HepG2 (cell line): ENCODE data around the gene TLN1. TPM values are rescaled to one million over a fixed set of nuclear protein-coding genes. Genes with fewer than 3 reads are reported as not detected.
A peak's percentile ranks its signal among the peaks of the same experiment; 100 is the strongest.

ENCODE experiments used
- ATAC-seq: fragments of 200-7000 bp; cut with Tn5 transposase; 3 replicates; pipeline ENCODE4 v1.9.1; 2020; ENCODE audit warnings: mild to moderate bottlenecking, moderate library complexity
- BruUV-seq: library from RNA; stranded (reverse); fragments of 400-500 nt; replicated peaks from 2 replicates; lab custom pipeline; 2021; lab: Mats Ljungman, UMichigan
- CTCF ChIA-PET: fragments of 300-600 bp; formaldehyde crosslinking; extraction: SDS; loops from one replicate; lab custom pipeline; 2021; ENCODE audit warnings: low total read pairs, inconsistent platforms, low intra/inter-chr PET ratio; lab: Yijun Ruan, JAX
- POLR2A ChIA-PET: fragments of 350-600 bp; sonication (Branson Sonifier 250); formaldehyde crosslinking; loops from one replicate; lab custom pipeline; 2020; ENCODE audit warnings: antibody characterized with exemption, inconsistent platforms; lab: Yijun Ruan, JAX
- DNase-seq: peaks from one replicate; pipeline ENCODE4 v3.0.0-alpha.2; 2015; ENCODE audit warnings: low spot score
- FAIRE-seq: peaks from 3 replicates; lab custom pipeline; 2011; peaks lifted over from hg19 to GRCh38; lab: Jason Lieb, UNC
- H2AFZ ChIP-seq: one replicate; pipeline ENCODE4 v1.6.1; 2011; ENCODE audit warnings: low read length, inconsistent platforms
- H3K27ac ChIP-seq: fragments of 300-600 bp; 3 replicates; pipeline ENCODE4 v1.8.0; 2011; ENCODE audit warnings: mixed run types, mild to moderate bottlenecking, mixed read lengths, low read length, inconsistent platforms; ENCODE audit not compliant: insufficient read depth; ENCODE audit errors: extremely low read length
- H3K27me3 ChIP-seq, 2 experiments: fragments of 200-600 bp in 1 of 2; 2 replicates in 1 of 2; 3 replicates in 1 of 2; pipeline versions ENCODE4 v1.6.0 to v1.8.0; 2011; ENCODE audit warnings: low read length in 2 of 2, mild to moderate bottlenecking in 2 of 2, moderate library complexity in 2 of 2, inconsistent platforms in 1 of 2; ENCODE audit not compliant: insufficient read depth in 2 of 2, control insufficient read depth in 1 of 2
- H3K36me3 ChIP-seq, 2 experiments: fragments of 200-600 bp in 1 of 2; replicated peaks in 1 of 2; 2 replicates in 1 of 2; 3 replicates in 1 of 2; pipeline versions ENCODE4 v1.5.1 to v1.8.0; 2011; ENCODE audit warnings: low read length in 2 of 2, inconsistent platforms in 1 of 2; ENCODE audit not compliant: insufficient read depth in 2 of 2, control insufficient read depth in 1 of 2
- H3K4me1 ChIP-seq: 2 replicates; pipeline ENCODE4 v1.5.1; 2012; ENCODE audit warnings: low read length, inconsistent platforms; ENCODE audit not compliant: insufficient read depth
- H3K4me2 ChIP-seq: 2 replicates; pipeline ENCODE4 v1.6.0; 2011; ENCODE audit warnings: low read depth, low read length, inconsistent platforms
- H3K4me3 ChIP-seq, 3 experiments: fragments of 200-600 bp in 1 of 3; sonication (generic), shearing (Covaris generic) in 1 of 3; replicated peaks in 1 of 3; 2 replicates each; pipeline ENCODE4 v1.5.1; 2011 to 2016; ENCODE audit warnings: low read length in 3 of 3, inconsistent platforms in 2 of 3, low read depth in 2 of 3, mild to moderate bottlenecking in 2 of 3, control low read depth in 1 of 3, mixed read lengths in 1 of 3; ENCODE audit not compliant: insufficient read depth in 1 of 3
- H3K79me2 ChIP-seq: one replicate; pipeline ENCODE4 v1.6.1; 2011; ENCODE audit warnings: low read length, inconsistent platforms; ENCODE audit not compliant: insufficient read depth
- H3K9ac ChIP-seq: 2 replicates; pipeline ENCODE4 v1.6.0; 2011; ENCODE audit warnings: mild to moderate bottlenecking, low read depth, low read length, inconsistent platforms; ENCODE audit not compliant: insufficient read depth
- H3K9me3 ChIP-seq: 2 replicates; pipeline ENCODE4 v1.5.1; 2012; ENCODE audit warnings: mild to moderate bottlenecking, low read length
- H4K20me1 ChIP-seq: 2 replicates; pipeline ENCODE4 v1.6.0; 2011; ENCODE audit warnings: inconsistent platforms, mild to moderate bottlenecking, low read length, moderate library complexity; ENCODE audit not compliant: insufficient read depth
- FOSL2 ChIP-seq: sonication (generic); formaldehyde crosslinking; IDR thresholded peaks from 2 replicates; pipeline ENCODE4 v1.4.0; 2020; ENCODE audit warnings: missing genetic modification reagents
- NR2F1 ChIP-seq, 2 experiments: fragments of 450-650 bp in 1 of 2; formaldehyde crosslinking in 1 of 2; IDR thresholded peaks; 2 replicates each; pipeline versions ENCODE4 v1.5.0 to v1.6.1; 2016 to 2020; ENCODE audit warnings: mild to moderate bottlenecking in 1 of 2, missing compliant biosample characterization in 1 of 2, missing genetic modification reagents in 1 of 2, moderate library complexity in 1 of 2
- NR2F6 ChIP-seq, 2 experiments: IDR thresholded peaks; 2 replicates each; pipeline ENCODE4 v1.6.1; 2016; ENCODE audit warnings: antibody characterized with exemption in 1 of 2, mild to moderate bottlenecking in 1 of 2
- WGBS: methylation state at CpG from one replicate; pipeline ENCODE4 v1.1.6; 2017; ENCODE audit warnings: low lambda C conversion rate; 5-methylcytosine and 5-hydroxymethylcytosine counted together
- in situ Hi-C: cut with HindIII; loops from 2 replicates; pipeline ENCODE4 v1.10.0; 2017; ENCODE audit warnings: low pct_unique_long_range_greater_than_20kb; ENCODE audit not compliant: extremely low pct_ligation_motif_present
- intact Hi-C: fragments of 100-400 bp; cut with micrococcal nuclease; formaldehyde crosslinking; loops from one replicate; pipeline ENCODE4 v1.10.0; 2022; ENCODE audit not compliant: unreplicated experiment
- polyA plus RNA-seq, 8 experiments: library from polyadenylated mRNA; depleted of rRNA in 3 of 8; stranded (reverse) in 7 of 8; unstranded in 1 of 8; fragments of >200 nt; fragmentation: Illumina TruSeq in 4 of 8; extraction: Trizol in 4 of 8; gene quantifications; 2 replicates each; pipeline versions ENCODE4 v1.2.1 to v1.2.3, GENCODE V29; 2011 to 2016; ENCODE audit warnings: low read depth in 4 of 8, missing spikeins in 1 of 8, mixed read lengths in 1 of 8; ENCODE audit not compliant: insufficient read depth in 1 of 8
- total RNA-seq, 5 experiments: library from RNA; depleted of rRNA; stranded (reverse); fragments of >200 nt; fragmentation: Illumina TruSeq; extraction: Trizol; gene quantifications; 2 replicates each; pipeline ENCODE4 v1.2.3, GENCODE V29; 2016; ENCODE audit warnings: low read depth in 1 of 5
- TF ChIP-seq, protein P1 (sequence below): IDR thresholded peaks from 2 replicates; pipeline ENCODE4 v1.6.1; 2012; ENCODE audit warnings: low read length, improper control_type of control experiment

TLN1 gene
- total and polyA plus RNA-seq, 2 of the 13 experiments (the other 11 are each of a cell fraction or from before 2014, with no cell fraction given): 35.2 to 51.8 TPM

DNA sequence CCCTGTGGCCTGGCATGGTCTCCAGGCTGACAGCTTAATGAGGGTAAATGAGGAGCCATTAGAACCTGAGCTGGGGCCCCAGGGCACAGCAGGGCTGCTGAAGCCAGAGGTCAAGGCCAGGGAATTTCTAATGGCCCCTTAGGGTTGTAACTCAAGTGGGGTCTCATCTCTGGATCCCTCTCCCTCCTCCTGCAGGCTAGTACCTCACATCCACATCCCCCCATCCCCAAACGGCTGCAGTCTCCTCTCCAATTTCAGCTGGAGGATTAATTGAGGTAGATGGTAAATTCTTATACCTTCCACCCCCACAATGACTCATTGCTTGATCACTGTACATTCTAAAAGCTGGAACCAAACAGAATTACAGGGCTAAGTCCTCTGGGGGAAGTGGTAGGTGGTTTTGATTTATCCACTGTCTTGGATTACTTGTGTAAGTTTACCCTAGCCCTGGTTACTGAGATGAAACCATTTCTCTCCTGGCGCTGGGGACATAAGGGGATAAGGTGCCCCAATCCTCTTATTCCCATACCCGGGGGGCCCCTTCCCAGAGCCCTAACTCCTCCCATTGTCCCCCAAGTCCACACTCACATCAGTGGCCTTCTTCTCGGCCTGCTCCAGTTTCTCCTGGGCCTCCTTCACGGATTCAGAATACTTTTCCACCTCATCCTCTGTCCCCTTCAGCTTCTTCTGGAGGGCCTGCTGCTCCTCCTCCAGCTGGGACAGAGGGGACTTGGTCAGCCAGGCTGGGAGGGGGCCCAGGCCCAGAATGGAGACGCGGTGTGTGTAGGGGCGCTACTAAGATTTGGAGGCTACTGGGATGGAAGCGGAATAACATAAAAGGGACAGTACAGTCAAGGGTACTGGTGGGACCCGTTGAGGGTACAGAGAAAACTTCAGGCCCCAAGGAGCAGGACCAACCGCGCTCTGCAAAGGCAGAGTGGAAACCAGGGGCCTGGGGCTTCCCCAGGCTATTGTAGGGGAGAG, 43.1 kb downstream of the TLN1 start:
- Histone ChIP-seq H3K79me2 (no peaks in the 10 kb centered on the region), H2AFZ (no peak overlapping the region), H3K4me2 (peak overlapping the region; percentile 45), H3K9me3 (no peaks in the 10 kb centered on the region), H4K20me1 (no peaks in the 10 kb centered on the region), H3K9ac (no peak overlapping the region), H3K4me3 (peak overlapping the region in 1 of 3 experiments; percentile 23; a peak in 1 of 6 replicates), H3K27ac (no peak overlapping the region), H3K27me3 (no peaks in the 10 kb centered on the region), H3K4me1 (peaks cover 63% of the 10 kb centered on the region), H3K36me3 (no peaks in the 10 kb centered on the region)
- BruUV-seq: no TSS peak
- ChIA-PET POLR2A (interaction anchor here (1.1 to 6.1 kb wide), 5 partner anchors 8 to 43 kb away, joined by 3 to 68 read pairs (median 8); partner anchors contain the start of genes ARHGEF39, CCDC107 and RMRP), CTCF (no interaction called here)
- no peak for FAIRE-seq
- DNase-seq: peak; percentile 39
- ATAC-seq: peak; percentile 9
- TF ChIP-seq NR2F1 (CRISPR knock-in tag; IDR thresholded peaks at IDR 0.05) (peak in 1 of 2 experiments; percentile 82; a peak in 2 of 4 replicates), FOSL2 (CRISPR knock-in tag) (peak; percentile 40; the same call in 1 of the 2 replicates), NR2F6 (IDR thresholded peaks at IDR 0.05) (peak; percentile 71), NR2F6 (CRISPR knock-in tag; IDR thresholded peaks at IDR 0.05) (peak; percentile 42; the same call in 1 of the 2 replicates)
- TF ChIP-seq, protein P1, sequence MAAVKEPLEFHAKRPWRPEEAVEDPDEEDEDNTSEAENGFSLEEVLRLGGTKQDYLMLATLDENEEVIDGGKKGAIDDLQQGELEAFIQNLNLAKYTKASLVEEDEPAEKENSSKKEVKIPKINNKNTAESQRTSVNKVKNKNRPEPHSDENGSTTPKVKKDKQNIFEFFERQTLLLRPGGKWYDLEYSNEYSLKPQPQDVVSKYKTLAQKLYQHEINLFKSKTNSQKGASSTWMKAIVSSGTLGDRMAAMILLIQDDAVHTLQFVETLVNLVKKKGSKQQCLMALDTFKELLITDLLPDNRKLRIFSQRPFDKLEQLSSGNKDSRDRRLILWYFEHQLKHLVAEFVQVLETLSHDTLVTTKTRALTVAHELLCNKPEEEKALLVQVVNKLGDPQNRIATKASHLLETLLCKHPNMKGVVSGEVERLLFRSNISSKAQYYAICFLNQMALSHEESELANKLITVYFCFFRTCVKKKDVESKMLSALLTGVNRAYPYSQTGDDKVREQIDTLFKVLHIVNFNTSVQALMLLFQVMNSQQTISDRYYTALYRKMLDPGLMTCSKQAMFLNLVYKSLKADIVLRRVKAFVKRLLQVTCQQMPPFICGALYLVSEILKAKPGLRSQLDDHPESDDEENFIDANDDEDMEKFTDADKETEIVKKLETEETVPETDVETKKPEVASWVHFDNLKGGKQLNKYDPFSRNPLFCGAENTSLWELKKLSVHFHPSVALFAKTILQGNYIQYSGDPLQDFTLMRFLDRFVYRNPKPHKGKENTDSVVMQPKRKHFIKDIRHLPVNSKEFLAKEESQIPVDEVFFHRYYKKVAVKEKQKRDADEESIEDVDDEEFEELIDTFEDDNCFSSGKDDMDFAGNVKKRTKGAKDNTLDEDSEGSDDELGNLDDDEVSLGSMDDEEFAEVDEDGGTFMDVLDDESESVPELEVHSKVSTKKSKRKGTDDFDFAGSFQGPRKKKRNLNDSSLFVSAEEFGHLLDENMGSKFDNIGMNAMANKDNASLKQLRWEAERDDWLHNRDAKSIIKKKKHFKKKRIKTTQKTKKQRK: no peak
- intact Hi-C loops (no loop called here), in situ Hi-C loops (no loop called here)
- 52% methylated on average over 12 of the region's 12 CpGs for WGBS
